Measurements from ENCODE around the gene SAMD8.

GRCh38 chr10:75097666-75098285, 13.7 kb upstream of the SAMD8 start:
- TF ChIP-seq CTCF (conservative IDR thresholded peaks at IDR 0.05) (no peak; the same call in 1 of the 2 replicates), ZFX (IDR thresholded peaks at IDR 0.05) (no peak)

Data from C4-2B (cell line).